Liver (tissue), 3 donors: ENCODE results near the gene LRRTM4.

Experiments used
- RAD21 ChIP-seq, 2 donors: IDR thresholded peaks; 2 replicates each; pipeline ENCODE4 v1.6.1; 2016; ENCODE audit warnings: antibody characterized with exemption in 2 of 2, mild to moderate bottlenecking in 2 of 2
- YY1 ChIP-seq: IDR thresholded peaks from 2 replicates; pipeline ENCODE4 v1.6.1; 2016; ENCODE audit warnings: antibody characterized with exemption, mild to moderate bottlenecking
- TF ChIP-seq, protein P1 (sequence below): fragments of 150-350 bp; IDR thresholded peaks from 2 replicates; pipeline ENCODE4 v1.5.1; 2017; ENCODE audit warnings: improper control_type of control experiment, low read depth, low read length; ENCODE audit not compliant: missing input control
- TF ChIP-seq, protein P2 (sequence below): IDR thresholded peaks from 2 replicates; pipeline ENCODE4 v1.6.1; 2016; ENCODE audit warnings: antibody characterized with exemption, mild to moderate bottlenecking
- donor health status: healthy.
- donor health status: healthy.

GRCh38 chr2:76760367-76760704 lies 761.8 kb downstream of the LRRTM4 start:
- TF ChIP-seq RAD21 (IDR thresholded peaks at IDR 0.05) (no peak), YY1 (no peak)
- TF ChIP-seq, protein P1, sequence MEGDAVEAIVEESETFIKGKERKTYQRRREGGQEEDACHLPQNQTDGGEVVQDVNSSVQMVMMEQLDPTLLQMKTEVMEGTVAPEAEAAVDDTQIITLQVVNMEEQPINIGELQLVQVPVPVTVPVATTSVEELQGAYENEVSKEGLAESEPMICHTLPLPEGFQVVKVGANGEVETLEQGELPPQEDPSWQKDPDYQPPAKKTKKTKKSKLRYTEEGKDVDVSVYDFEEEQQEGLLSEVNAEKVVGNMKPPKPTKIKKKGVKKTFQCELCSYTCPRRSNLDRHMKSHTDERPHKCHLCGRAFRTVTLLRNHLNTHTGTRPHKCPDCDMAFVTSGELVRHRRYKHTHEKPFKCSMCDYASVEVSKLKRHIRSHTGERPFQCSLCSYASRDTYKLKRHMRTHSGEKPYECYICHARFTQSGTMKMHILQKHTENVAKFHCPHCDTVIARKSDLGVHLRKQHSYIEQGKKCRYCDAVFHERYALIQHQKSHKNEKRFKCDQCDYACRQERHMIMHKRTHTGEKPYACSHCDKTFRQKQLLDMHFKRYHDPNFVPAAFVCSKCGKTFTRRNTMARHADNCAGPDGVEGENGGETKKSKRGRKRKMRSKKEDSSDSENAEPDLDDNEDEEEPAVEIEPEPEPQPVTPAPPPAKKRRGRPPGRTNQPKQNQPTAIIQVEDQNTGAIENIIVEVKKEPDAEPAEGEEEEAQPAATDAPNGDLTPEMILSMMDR: no peak
- TF ChIP-seq, protein P2, sequence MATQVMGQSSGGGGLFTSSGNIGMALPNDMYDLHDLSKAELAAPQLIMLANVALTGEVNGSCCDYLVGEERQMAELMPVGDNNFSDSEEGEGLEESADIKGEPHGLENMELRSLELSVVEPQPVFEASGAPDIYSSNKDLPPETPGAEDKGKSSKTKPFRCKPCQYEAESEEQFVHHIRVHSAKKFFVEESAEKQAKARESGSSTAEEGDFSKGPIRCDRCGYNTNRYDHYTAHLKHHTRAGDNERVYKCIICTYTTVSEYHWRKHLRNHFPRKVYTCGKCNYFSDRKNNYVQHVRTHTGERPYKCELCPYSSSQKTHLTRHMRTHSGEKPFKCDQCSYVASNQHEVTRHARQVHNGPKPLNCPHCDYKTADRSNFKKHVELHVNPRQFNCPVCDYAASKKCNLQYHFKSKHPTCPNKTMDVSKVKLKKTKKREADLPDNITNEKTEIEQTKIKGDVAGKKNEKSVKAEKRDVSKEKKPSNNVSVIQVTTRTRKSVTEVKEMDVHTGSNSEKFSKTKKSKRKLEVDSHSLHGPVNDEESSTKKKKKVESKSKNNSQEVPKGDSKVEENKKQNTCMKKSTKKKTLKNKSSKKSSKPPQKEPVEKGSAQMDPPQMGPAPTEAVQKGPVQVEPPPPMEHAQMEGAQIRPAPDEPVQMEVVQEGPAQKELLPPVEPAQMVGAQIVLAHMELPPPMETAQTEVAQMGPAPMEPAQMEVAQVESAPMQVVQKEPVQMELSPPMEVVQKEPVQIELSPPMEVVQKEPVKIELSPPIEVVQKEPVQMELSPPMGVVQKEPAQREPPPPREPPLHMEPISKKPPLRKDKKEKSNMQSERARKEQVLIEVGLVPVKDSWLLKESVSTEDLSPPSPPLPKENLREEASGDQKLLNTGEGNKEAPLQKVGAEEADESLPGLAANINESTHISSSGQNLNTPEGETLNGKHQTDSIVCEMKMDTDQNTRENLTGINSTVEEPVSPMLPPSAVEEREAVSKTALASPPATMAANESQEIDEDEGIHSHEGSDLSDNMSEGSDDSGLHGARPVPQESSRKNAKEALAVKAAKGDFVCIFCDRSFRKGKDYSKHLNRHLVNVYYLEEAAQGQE: no peak
